ENCODE measurements around the gene PPIL4.
A peak's percentile ranks its signal among the peaks of the same experiment; 100 is the strongest.

Gene PPIL4

DNA sequence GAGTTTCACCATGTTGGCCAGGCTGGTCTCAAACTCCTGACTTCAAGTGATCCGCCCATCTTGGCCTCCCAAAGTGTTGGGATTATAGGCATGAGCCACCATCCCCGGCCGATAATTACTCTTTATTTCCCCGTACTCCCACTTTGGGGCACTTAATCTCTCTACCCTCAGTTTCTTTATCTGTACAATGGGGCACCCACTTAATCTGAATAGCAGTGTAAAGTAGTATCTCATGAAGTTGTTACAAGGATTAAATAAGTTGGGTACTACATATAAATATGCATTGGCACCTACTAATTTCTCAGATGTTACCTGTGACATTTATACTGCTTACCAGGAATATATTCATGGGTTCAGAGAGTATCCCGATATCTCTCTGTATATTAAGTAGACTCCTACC, 35.5 kb upstream of the PPIL4 start:
- TF ChIP-seq CTCF (IDR thresholded peaks at IDR 0.05; ENCODE audit: poor library complexity, severe bottlenecking), result no peak
- DNase-seq (ENCODE audit: low spot score) (no peak), ATAC-seq (ENCODE audit: low read depth) (no peak)
- no peaks in the 10 kb centered on the region for H3K27me3 ChIP-seq (ENCODE audit: insufficient read depth, poor library complexity, severe bottlenecking)
- peak overlapping the region; percentile 42 for H3K27ac ChIP-seq (ENCODE audit: poor library complexity, severe bottlenecking)
- H3K36me3 ChIP-seq (ENCODE audit: low read depth), result peaks cover 62% of the 10 kb centered on the region
- peaks cover 15% of the 10 kb centered on the region for H3K4me1 ChIP-seq (ENCODE audit: insufficient read depth, poor library complexity, severe bottlenecking)
- H3K9me3 ChIP-seq (ENCODE audit: severe bottlenecking), result no peaks in the 10 kb centered on the region
- no peak overlapping the region for H3K4me3 ChIP-seq (ENCODE audit: severe bottlenecking)

GRCh38 chr6:149580880-149581279, 35.0 kb upstream of the PPIL4 start:
- TF ChIP-seq CTCF (IDR thresholded peaks at IDR 0.05; ENCODE audit: poor library complexity, severe bottlenecking), result no peak
- peaks cover 15% of the 10 kb centered on the region for H3K4me1 ChIP-seq (ENCODE audit: insufficient read depth, poor library complexity, severe bottlenecking)
- no peaks in the 10 kb centered on the region for H3K27me3 ChIP-seq (ENCODE audit: insufficient read depth, poor library complexity, severe bottlenecking)
- ATAC-seq (ENCODE audit: low read depth) (peak; percentile 94), DNase-seq (ENCODE audit: low spot score) (no peak)
- peak overlapping the region; percentile 42 for H3K27ac ChIP-seq (ENCODE audit: poor library complexity, severe bottlenecking)
- H3K9me3 ChIP-seq (ENCODE audit: severe bottlenecking), result no peaks in the 10 kb centered on the region
- peaks cover 61% of the 10 kb centered on the region for H3K36me3 ChIP-seq (ENCODE audit: low read depth)
- H3K4me3 ChIP-seq (ENCODE audit: severe bottlenecking), result no peak overlapping the region

DNA sequence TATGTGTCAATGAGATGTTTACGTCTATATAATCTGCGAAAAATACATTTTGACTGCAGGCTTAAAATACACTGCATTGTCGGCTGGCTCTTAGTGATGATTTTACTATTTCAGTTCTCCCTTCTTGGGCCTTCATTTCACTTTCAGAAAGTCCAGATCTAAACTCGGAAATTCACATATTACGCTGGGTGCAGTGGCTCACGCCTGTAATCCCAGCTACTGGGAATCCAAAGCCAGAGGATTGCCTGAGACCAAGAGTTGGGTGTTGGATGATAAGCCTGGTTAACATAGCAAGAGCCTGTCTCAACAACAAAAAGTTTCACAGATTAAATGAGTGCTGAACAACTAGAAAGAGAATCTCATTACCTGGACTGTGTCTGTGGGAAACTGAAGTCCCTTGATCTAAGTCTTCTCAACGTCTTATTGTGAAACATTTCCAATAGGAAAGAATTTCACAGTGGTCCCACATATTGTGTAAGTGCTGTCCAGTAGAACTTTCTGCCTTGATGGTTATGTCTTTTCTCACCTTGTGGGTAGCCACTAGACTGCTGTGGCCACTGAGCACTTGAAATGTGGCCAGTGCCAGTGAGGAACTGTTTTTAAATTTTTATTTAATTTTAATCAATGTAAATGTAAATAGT, 22.2 kb upstream of the PPIL4 start:
- ATAC-seq (ENCODE audit: low read depth), result no peak
- Histone ChIP-seq H3K4me3 (ENCODE audit: severe bottlenecking) (no peak overlapping the region), H3K9me3 (ENCODE audit: severe bottlenecking) (no peaks in the 10 kb centered on the region), H3K4me1 (ENCODE audit: insufficient read depth, poor library complexity, severe bottlenecking) (peaks cover 20% of the 10 kb centered on the region), H3K27me3 (ENCODE audit: insufficient read depth, poor library complexity, severe bottlenecking) (no peaks in the 10 kb centered on the region), H3K36me3 (ENCODE audit: low read depth) (peaks cover 7% of the 10 kb centered on the region; the same call in 1 of the 2 replicates), H3K27ac (ENCODE audit: poor library complexity, severe bottlenecking) (no peak overlapping the region)
- no peak for TF ChIP-seq CTCF (IDR thresholded peaks at IDR 0.05; ENCODE audit: poor library complexity, severe bottlenecking)
- DNase-seq (ENCODE audit: low spot score), result no peak

DNA sequence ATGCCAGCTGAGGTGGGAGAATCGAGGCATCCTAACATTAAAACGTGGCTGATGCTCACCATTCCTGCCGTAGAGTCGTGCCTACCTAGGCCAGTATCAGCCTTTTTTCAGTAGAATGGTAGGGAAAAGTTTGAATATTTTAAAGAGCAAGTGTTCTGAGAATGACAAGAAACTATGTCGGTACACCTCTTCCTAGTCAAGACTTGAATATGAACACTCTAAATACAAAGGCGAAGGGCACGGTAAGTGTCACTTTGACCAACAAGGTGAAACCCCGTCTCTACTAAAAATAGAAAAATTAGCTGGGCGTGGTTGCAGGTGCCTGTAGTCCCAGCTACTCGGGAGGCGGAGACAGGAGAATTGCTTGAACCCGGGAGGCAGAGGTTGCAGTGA, 21.3 kb upstream of the PPIL4 start:
- Histone ChIP-seq H3K4me1 (ENCODE audit: insufficient read depth, poor library complexity, severe bottlenecking) (peaks cover 20% of the 10 kb centered on the region), H3K27me3 (ENCODE audit: insufficient read depth, poor library complexity, severe bottlenecking) (no peaks in the 10 kb centered on the region), H3K4me3 (ENCODE audit: severe bottlenecking) (peak overlapping the region; percentile 95), H3K27ac (ENCODE audit: poor library complexity, severe bottlenecking) (peak overlapping the region; percentile 59), H3K9me3 (ENCODE audit: severe bottlenecking) (no peaks in the 10 kb centered on the region), H3K36me3 (ENCODE audit: low read depth) (no peaks in the 10 kb centered on the region)
- no peak for TF ChIP-seq CTCF (IDR thresholded peaks at IDR 0.05; ENCODE audit: poor library complexity, severe bottlenecking)
- ATAC-seq (ENCODE audit: low read depth) (no peak), DNase-seq (ENCODE audit: low spot score) (no peak)

GRCh38 chr6:149566410-149567193, 20.8 kb upstream of the PPIL4 start:
- Histone ChIP-seq H3K27me3 (ENCODE audit: insufficient read depth, poor library complexity, severe bottlenecking) (no peaks in the 10 kb centered on the region), H3K4me3 (ENCODE audit: severe bottlenecking) (peak overlapping the region; percentile 95), H3K36me3 (ENCODE audit: low read depth) (no peaks in the 10 kb centered on the region), H3K27ac (ENCODE audit: poor library complexity, severe bottlenecking) (peak overlapping the region; percentile 59), H3K4me1 (ENCODE audit: insufficient read depth, poor library complexity, severe bottlenecking) (peaks cover 20% of the 10 kb centered on the region), H3K9me3 (ENCODE audit: severe bottlenecking) (no peaks in the 10 kb centered on the region)
- TF ChIP-seq CTCF (IDR thresholded peaks at IDR 0.05; ENCODE audit: poor library complexity, severe bottlenecking), result no peak
- ATAC-seq (ENCODE audit: low read depth) (peak; percentile 44), DNase-seq (ENCODE audit: low spot score) (peak; percentile 65)

All from RWPE2 (cell line).